T-helper 22 cell (primary cell): ENCODE results near the gene B4GALNT1.
"Not testable (repeated sequence)": the region's sequence is repeated elsewhere in the genome, so short reads cannot be mapped to it uniquely, and the experiment has no call there.

ENCODE experiments used
- DNase-seq: peaks from one replicate; pipeline ENCODE4 v3.0.0-alpha.2; 2020; ENCODE audit warnings: low read depth

Gene B4GALNT1

GRCh38 chr12:57637364-57637763 is 4.4 kb upstream of the B4GALNT1 start:
- no peak for DNase-seq

- not testable (repeated sequence) for DNase-seq
Observed at GRCh38 chr12:57636731-57637130, 3.7 kb upstream of the B4GALNT1 start.

DNA sequence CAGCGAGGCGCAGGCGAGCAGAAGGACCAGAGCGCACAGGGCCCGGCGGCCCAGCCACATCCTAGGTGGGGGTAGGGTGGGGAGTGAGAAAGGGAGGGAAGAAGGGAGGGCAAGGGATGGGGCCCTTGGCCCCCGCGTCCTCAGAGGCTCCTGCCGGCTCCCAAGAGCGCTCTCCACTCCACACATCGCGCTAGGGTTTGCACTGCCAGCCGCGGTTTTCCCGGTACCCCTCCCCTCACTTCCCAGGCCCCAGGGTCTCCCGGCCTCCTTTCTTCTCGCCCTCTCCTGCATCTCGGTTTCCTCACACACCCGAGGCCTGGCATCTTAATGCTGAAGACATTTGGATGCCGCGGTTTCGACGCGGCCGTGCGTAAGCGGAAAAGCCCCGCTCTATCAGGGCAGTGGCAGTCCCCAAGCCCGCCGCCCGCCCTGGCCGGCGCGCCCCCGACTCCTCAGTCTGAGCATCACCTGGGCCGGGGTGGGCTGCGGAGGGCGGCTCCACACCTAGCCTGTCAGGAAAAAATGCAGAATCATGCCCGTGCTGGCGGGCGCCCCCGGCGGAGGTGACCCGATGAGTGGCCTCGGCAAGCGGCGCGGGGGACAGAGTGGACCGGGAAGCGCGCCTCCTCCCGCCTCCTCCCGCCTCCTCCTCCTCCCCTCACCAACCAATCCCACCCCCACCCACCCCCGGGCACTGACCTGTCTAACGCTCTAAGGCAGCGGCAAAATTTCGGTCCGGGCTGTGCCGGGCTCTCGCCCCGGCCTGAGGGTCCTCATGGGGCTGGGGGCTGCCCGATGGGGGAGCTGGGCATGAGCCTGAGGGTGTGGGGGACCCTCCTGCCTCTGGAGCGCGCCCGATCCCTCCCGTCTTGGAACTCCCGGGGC is 686 bp downstream of the B4GALNT1 start:
- DNase-seq = no peak

GRCh38 chr12:57631566-57632072 is 1.4 kb downstream of the B4GALNT1 start:
- no peak for DNase-seq

DNA sequence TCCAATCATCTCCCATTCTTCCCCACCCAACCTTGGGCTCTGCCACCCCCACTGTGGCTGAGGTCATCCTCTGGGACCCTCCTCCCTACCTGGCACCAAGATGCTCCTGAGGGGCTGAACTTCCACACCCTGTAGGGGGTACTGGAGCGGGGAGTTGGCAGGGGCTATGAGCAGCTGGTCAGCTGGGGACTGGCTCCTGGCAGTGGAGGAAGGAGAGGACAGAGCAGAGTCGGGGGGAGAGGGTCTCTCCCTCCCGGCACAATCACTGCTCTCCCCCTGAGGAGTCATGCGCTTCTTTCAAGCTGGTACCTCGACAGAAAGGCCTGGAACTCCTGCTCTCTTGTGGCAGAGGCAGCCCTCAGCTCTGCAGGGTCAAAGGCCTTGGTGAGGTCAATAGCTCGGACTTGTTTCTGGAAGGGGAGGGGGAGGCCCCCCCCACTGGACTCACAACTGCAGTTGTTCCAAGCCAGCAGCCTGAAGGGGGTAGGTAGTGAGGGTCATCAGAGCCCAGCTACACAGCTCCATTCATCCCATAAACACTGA is 2.0 kb downstream of the B4GALNT1 start:
- no peak for DNase-seq

DNA sequence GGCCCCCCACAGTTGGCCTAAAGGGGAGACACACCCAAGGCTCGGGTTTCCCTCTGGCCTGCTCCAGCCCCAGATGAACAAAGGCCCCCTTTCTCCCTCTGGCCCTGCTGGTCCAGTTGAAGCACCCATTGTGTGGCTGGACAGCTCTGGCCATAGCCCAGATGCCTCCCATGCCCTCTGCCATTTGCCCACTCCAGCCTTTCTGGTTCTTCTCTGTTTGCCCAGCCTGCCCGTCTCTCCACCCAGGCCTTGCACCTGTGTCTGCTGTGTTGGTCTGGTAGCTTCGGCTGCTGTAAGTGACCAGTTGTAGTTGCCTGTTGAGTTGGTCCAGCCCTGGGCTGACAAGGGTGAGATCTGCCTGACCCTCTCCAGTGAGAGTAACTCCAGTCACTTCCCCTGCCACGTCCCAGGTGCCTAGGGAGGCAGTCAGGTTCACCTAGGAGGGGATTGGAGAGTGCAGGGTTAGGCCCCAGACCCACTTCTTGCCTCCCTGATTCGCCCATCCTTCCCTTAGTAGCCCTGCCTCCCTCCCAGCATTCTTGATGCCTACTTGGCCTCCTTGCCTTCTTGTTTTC is 3.0 kb downstream of the B4GALNT1 start:
- DNase-seq = no peak

DNA sequence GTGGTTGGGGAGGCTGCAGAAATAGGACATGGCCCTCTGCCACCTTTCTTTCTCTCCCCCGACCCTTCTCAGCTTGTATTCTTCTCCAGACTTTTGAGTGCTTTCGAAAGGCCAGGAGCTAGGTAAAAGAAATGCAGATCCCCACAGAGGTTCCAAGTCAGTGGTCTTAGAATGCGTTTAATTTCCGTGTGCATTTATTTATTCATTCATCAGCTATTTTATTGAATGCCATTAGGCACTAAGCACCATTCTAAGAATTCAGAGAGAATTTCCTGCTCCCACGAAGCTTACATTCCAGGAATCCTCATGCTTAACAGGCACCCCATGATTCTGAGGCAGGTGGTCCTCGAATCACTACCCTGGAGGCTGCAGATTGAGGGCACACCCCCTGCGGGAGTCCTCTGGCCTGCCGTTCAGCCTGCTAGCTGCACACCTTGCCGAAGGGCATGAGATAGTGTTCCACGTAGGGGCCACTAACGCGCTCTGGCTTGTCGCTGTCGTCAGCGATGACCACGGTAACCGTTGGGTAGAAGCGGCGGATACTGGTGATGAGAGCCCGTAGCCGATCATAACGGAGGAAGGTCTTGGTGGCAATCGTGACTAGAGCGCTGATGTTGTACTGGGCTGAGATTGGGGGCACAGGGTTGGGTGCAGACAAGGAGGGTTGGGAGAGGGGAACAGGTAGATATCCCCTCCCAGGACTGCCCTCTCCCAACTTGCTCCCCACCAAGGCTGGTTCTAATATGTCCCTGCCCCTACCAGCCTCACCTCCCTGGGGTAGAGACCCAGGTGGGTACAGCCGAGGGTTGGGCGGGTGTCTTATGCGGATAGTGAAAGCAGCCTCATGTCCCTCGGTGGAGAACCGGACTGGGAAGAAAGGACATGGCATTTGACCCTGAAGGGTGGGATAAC is 4.5 kb downstream of the B4GALNT1 start:
- no peak for DNase-seq

DNA sequence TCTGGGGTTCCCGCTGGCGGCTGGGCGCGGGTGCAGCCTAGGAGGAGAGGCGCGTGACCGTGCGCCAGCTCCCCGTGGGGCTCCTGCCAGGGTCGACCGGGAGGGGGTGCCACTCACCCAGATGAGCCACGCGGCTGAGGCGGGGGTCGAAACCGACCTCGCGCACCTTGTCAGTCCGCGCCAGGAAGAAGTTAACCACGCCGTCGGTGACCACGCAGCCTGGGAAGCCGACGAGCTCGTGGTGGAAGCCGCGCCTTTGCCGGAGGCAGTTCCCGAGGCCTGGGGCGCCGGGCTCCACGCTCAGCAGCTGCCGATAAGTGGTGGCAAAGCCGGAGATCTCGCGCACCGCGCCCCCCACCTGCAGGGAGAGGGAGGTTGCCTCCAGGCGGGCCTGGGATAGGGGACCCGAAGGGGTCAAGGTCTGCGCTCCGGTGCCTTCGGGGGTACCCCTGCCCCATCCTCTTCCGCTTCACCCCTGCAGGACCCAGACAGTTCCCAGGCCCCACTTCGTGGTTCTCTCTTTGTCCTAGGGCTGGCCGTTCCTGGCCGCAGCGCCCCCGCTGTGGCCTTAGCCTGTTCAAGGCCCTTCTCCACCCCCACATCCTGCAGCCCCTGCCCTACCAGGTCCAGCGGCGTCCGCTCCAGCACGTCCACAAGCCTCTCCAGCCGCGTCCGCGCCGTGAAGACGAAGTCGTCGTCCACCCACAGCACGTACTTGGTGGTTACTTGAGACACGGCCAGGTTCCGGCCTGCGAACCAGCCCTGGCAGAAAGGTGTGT is 5.3 kb downstream of the B4GALNT1 start:
- no peak for DNase-seq

GRCh38 chr12:57626921-57627445 is 6.0 kb downstream of the B4GALNT1 start:
- no peak for DNase-seq

GRCh38 chr12:57626111-57626920 is 6.7 kb downstream of the B4GALNT1 start:
- DNase-seq = no peak

DNA sequence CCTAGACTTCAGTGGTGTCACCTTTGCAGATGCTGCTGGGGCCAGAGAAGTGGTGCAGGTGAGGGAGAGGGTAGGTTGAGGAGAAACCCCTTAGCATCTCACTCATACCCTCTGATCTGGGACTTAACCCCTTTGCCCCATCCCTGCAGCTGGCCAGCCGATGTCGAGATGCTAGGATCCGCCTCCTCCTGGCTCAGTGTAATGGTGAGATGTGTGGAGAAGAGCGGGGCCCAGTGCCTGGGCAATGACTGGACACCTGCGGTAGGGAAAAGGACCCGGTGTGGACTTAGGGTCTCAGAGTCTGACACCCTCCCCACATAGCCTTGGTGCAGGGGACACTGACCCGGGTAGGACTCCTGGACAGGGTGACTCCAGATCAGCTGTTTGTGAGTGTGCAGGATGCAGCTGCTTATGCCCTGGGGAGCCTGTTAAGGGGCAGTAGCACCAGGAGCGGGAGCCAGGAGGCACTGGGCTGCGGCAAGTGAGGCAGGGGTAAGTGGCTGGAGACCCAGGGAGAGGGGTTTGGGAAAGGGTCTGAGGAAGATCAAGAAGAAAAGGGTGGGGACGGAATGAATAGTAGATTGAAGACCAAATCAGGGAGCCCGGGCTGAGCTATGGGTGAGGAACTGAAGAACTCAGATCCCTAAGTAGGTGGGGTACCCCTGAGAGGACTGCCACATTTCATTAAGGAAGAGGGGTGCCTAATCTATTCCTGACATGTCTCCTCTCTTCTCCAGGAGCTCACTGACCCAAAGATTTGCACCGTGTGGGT is 7.6 kb downstream of the B4GALNT1 start:
- no peak for DNase-seq

- DNase-seq = no peak
Observed at GRCh38 chr12:57624441-57625220, 8.4 kb downstream of the B4GALNT1 start.

DNA sequence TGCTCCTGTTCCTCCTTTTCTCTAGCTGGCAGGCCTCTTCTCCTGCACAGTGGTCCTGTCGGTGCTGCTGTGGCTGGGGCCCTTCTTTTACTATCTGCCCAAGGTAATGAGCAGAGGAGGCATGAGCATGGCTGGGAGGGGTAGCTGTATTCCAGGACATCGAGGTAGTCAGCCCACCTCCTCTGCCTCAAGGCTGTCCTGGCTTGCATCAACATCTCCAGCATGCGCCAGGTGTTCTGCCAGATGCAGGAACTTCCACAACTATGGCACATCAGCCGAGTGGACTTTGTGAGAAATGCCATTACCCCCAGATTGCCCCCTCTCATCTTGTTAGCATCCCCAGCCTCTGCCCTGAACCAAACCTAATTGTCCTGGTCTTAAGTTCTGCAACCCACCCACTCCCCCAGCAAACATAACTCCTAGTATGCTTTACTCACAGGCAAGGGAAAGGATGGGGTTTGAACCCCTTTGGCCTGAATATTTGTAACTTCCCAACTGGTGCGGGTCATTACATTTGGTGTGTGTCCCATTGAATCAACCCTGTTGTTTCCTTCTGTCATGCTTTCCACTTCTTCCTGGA is 9.1 kb downstream of the B4GALNT1 start:
- no peak for DNase-seq

GRCh38 chr12:57623385-57623784 is 9.6 kb downstream of the B4GALNT1 start:
- DNase-seq = no peak

DNA sequence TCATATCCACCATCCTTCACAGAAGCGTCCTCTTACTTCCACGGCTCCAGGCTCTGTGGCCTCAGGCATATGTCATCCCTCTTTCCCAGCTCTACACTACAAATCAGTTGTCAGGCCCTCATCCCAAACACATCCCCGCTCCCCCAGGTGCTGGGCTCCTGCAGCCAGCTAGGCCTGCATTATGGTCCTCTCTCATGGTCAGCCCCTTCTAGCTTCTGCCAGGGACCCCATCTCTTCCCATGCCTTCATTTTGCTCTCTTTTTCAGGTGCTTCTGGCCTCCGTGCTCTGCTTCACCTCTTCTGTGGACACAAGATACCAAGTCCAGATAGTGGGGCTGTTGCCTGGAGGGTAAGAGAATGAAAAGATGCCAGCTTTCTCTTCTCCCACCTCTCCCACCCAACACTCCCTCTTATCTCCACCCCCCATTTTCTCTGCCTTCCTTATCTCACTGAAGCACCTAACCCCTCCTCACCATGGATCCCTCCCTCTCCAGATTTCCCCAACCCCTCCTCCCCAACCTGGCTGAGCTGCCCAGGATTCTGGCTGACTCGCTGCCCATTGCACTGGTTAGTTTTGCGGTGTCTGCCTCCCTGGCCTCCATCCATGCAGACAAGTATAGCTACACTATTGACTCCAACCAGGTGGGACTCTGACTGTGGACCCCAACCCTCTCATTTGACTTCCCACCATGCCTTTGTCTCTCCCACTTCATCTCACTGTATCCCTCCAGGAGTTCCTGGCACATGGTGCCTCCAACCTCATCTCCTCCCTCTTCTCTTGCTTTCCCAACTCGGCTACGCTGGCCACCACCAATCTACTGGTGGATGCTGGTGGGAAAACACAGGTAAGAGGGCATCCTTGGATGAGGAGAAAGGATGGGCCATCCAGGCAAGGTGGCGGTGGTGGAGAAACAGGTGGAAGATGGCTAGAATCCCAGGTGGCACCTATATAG is 10.4 kb downstream of the B4GALNT1 start:
- no peak for DNase-seq

DNA sequence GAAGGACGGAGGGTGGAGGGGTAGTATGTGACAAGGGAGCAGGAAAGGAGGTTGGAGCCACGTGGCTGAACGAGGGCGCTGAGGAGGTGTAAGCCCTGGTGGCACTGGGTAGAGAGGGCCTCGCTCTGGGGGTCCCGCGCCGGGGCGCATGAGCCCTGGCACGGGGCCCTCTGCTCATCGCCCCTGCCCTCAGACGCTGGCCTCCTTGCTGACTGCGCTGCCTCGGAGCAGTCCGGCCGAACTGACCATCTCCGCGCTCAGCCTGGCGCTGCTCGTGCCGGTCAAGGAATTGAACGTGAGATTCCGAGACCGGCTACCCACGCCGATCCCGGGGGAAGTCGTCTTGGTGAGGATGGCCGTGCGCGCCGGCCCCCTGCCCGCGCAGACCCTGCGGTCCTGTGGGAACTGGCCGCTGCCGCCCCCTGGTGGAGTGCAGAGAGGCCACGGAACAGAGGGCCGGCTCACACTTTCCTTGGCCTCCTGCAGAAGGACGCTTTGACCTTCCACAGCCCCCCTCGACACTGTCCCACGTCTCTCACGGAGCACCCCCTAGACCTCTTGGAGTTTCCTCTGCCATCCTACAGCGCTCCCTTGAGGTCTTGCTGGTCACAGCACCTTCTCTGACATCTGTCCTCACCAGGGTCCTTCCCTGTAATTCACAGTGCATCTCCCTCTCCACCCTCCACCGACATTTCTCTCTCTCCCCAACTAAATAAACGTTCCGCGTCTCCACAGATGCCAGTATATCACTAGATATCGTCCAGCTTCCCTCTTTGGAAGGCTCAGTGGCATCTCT is 11.3 kb downstream of the B4GALNT1 start:
- no peak for DNase-seq
